NCI-H446 (cell line): ENCODE results near the gene SNRNP70.

ENCODE experiments used
- DNase-seq, 2 experiments: peaks; one replicate each; lab custom pipeline; 2025; lab: John Stamatoyannopoulos, UW

The SNRNP70 gene

GRCh38 chr19:49148784-49149651 is 63.8 kb downstream of the SNRNP70 start:
- peak; percentile 84 to 96 for DNase-seq

DNA sequence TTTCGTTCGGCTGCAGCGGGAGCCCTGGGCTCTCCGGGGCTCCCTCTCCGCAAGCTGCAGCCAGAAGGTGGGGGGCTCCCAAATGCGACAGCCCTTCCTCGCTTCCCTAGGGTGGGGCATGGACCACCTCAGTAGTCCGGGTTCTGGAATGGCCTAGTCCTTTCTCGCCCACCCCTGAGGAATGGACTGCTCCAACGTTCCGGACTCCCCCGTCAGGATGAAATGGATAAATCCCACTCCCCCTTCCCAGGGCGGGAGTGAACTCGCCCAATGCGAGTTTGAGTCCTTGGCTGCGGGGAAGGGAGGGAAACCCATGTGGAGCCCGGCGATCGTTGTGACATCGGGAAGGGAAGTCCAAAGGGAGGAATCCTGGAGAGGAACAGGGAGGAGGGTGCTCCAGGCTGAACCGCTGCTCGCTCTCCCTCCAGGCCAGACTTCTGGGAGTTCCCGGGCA is 64.4 kb downstream of the SNRNP70 start:
- DNase-seq: peak; percentile 90 to 91

- peak; percentile 86 to 95 for DNase-seq
Measured at GRCh38 chr19:49150106-49150943, 65.1 kb downstream of the SNRNP70 start.

GRCh38 chr19:49150944-49151243 is 65.6 kb downstream of the SNRNP70 start:
- DNase-seq: no peak

- peak; percentile 42 to 82 for DNase-seq
Measured at GRCh38 chr19:49151267-49152118, 66.2 kb downstream of the SNRNP70 start.

- no peak for DNase-seq
Measured at GRCh38 chr19:49152119-49152550, 66.9 kb downstream of the SNRNP70 start.

DNA sequence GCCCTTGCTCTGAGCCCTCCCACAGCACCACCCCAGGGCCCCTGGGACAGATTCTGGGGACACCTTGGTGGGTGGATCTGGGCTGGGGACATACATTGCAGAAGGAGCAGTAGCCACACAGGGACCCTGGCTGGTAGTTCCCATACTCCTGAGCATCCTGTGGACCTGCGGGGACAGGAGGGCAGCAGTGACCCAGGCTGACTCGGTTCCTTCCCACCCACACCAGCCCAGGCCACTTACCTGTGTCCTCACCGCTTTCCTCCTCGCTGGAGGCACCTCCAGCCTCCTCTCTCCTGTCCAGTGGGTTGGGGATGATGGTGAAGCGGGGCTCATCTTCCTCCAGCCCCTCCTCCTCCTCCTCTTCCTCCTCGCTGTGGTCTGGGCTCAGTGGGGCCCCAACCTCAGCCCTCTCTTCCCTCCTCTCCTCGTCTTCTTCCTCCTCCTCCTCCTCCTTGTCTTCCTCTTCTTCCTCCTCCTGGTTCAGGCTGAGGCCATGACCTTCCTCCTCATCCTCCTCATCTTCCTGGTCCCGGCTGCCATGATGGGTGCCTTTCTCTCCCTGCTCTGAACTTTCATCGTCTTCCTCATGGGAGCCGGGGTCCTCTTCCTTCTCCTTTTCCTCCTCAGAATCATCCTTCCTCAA is 68.0 kb downstream of the SNRNP70 start:
- DNase-seq: no peak

- no peak for DNase-seq
Measured at GRCh38 chr19:49154279-49154678, 69.0 kb downstream of the SNRNP70 start.

DNA sequence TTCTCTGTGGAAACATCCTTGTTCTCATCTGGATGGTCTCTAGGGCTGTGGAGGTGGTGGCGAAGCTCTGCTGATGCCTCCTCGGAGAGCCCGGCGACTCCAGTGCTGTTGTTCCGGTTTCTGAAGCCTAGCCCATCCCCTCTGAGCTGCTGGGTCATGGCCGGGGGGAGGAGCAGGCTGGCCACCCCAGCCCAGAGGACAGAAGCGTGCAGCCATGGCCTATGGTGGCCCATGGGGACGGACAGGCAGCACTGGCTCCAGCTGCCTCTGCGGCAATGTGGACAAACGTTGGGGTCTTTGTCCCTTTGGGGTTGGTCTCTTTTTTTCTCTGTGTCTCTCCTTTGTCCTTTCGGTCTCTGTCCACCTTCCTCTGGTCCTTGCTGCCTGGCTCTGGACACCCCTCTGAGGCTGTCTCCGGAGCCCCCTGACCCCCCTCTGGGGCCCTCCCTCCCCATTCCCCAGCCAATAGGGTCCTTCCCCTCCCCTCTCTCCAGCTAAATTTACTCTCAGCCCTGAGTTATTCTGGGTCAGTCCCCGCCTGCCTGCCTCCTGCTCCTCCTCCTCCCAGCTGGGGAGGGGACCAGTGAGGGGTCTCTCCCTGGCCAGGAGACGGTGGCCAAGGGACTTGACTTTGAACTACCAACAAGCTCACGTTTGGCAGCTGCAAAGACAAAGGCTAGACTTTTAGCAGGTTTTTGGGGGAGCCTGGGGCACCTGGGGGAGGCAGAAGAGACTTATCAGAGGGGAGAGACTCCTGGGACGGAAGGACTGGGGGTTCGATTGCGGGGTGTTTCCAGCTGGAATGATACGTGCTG is 70.0 kb downstream of the SNRNP70 start, which contains the start of gene HRC:
Gene HRC, minus strand, starts transcription at position 392 of the 815 bp plus-strand sequence. Its CDS starts 159 bp downstream, at position 233.
- DNase-seq: no peak

GRCh38 chr19:49155820-49156346 is 70.6 kb downstream of the SNRNP70 start:
- no peak for DNase-seq

DNA sequence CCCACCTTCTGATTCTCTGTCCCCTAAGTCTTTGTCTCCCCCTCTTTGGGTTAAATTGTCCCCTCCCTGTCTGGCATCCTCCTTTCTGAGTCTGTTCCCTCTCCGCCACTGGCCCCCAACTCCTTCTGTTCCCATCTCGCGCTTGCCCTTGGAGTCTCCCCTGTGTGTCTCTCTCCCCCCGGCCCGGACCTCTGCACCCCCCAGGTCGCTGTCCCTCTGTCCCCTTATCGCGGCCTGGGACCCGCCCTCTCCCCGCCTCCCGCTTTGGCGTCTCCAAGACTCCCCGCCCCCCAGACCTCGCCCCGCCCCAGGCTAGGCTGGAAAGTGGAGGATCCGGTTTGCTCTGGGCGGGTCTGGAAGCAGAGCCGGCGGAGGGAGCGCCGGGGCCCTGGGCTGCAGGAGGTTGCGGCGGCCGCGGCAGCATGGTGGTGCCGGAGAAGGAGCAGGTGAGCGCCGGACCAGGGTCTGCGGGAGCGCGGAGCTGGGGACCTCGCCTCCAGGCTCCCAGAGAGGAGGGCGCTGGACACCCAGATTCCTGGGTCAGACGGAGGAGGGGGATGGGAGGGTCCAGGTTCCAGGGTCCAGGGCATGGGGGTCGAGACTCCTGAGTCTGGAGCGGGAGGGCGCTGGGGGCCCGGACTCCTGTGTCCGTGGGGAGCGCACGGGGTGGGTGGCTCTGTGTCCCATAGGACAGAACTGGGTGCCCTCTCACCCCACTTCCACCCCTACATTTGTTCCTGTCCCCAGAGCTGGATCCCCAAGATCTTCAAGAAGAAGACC is 72.4 kb downstream of the SNRNP70 start, which contains the start of gene TRPM4:
Gene TRPM4, plus strand, starts transcription at position 348 of the 780 bp plus-strand sequence. Its CDS starts 75 bp downstream, at position 423.
- DNase-seq: peak; percentile 46 to 82
